IMR-90 (cell line): ENCODE measurements around the gene KRT79. TPM values are rescaled to one million over a fixed set of nuclear protein-coding genes. Genes with fewer than 3 reads are reported as not detected.

ENCODE experiments used
- ATAC-seq: fragments of 200-7000 bp; cut with Tn5 transposase; 2 replicates; pipeline ENCODE4 v1.9.1; 2020; ENCODE audit warnings: low read depth, mild to moderate bottlenecking, moderate library complexity
- BruUV-seq: library from RNA; stranded (reverse); fragments of 400-500 nt; replicated peaks from 2 replicates; lab custom pipeline; 2021; lab: Mats Ljungman, UMichigan
- CTCF ChIA-PET: fragments of 300-600 bp; formaldehyde crosslinking; extraction: SDS; loops from one replicate; lab custom pipeline; 2021; ENCODE audit warnings: antibody characterized with exemption; lab: Yijun Ruan, JAX
- POLR2A ChIA-PET: fragments of 300-600 bp; sonication (Branson Sonifier 250); formaldehyde crosslinking; loops from one replicate; lab custom pipeline; 2022; ENCODE audit warnings: antibody characterized with exemption; ENCODE audit not compliant: unreplicated experiment; lab: Charles Lee
- DNase-seq: peaks from one replicate; pipeline ENCODE4 v3.0.0; 2013
- H2AFZ ChIP-seq: replicated peaks from 2 replicates; pipeline ENCODE3; 2013; ENCODE audit warnings: low read length, mild to moderate bottlenecking; ENCODE audit not compliant: poor library complexity
- H2AK5ac ChIP-seq: 2 replicates; pipeline ENCODE4 v1.6.1; 2013; ENCODE audit warnings: low read depth, low read length, inconsistent platforms
- H2AK9ac ChIP-seq: replicated peaks from 2 replicates; pipeline ENCODE3; 2013; ENCODE audit warnings: mild to moderate bottlenecking, low read depth, low read length, moderate library complexity; ENCODE audit not compliant: poor library complexity
- H2BK120ac ChIP-seq: 2 replicates; pipeline ENCODE4 v1.6.1; 2013; ENCODE audit warnings: low read depth, low read length, inconsistent platforms
- H2BK15ac ChIP-seq: 3 replicates; pipeline ENCODE4 v1.6.1; 2013; ENCODE audit warnings: low read depth, low read length, inconsistent platforms
- H2BK20ac ChIP-seq: 2 replicates; pipeline ENCODE4 v1.6.1; 2013; ENCODE audit warnings: low read depth, mild to moderate bottlenecking, inconsistent platforms, low read length, moderate library complexity
- H2BK5ac ChIP-seq: 2 replicates; pipeline ENCODE4 v1.6.1; 2013; ENCODE audit warnings: mild to moderate bottlenecking, low read depth, low read length, inconsistent platforms; ENCODE audit not compliant: poor library complexity, severe bottlenecking
- H3K14ac ChIP-seq: replicated peaks from 2 replicates; pipeline ENCODE4 v1.6.1; 2013; ENCODE audit warnings: low read depth, low read length, inconsistent platforms
- H3K18ac ChIP-seq: 2 replicates; pipeline ENCODE4 v1.6.1; 2013; ENCODE audit warnings: low read depth, low read length, control low read depth
- H3K23ac ChIP-seq: 2 replicates; pipeline ENCODE4 v1.6.1; 2013; ENCODE audit warnings: low read depth, low read length, inconsistent platforms
- H3K27ac ChIP-seq: 2 replicates; pipeline ENCODE4 v1.5.1; 2013; ENCODE audit warnings: mild to moderate bottlenecking, control low read depth, low read length; ENCODE audit not compliant: insufficient read depth
- H3K27me3 ChIP-seq: 2 replicates; pipeline ENCODE4 v1.6.1; 2013; ENCODE audit warnings: low read length; ENCODE audit not compliant: control insufficient read depth, insufficient read depth
- H3K36me3 ChIP-seq: 2 replicates; pipeline ENCODE4 v1.6.1; 2013; ENCODE audit warnings: low read length, mixed read lengths; ENCODE audit not compliant: control insufficient read depth, insufficient read depth
- H3K4ac ChIP-seq: 2 replicates; pipeline ENCODE4 v1.6.1; 2013; ENCODE audit warnings: low read depth, low read length, inconsistent platforms
- H3K4me1 ChIP-seq: 2 replicates; pipeline ENCODE4 v1.6.1; 2013; ENCODE audit warnings: low read length, mixed read lengths; ENCODE audit not compliant: control insufficient read depth, insufficient read depth
- H3K4me2 ChIP-seq: 2 replicates; pipeline ENCODE4 v1.6.1; 2013; ENCODE audit warnings: low read depth, mild to moderate bottlenecking, control low read depth, low read length, moderate library complexity
- H3K4me3 ChIP-seq: 2 replicates; pipeline ENCODE4 v1.5.1; 2013; ENCODE audit warnings: low read depth, mild to moderate bottlenecking, control low read depth, low read length, moderate library complexity; ENCODE audit not compliant: insufficient read depth
- H3K56ac ChIP-seq: 2 replicates; pipeline ENCODE4 v1.6.1; 2013; ENCODE audit warnings: low read length, inconsistent platforms; ENCODE audit not compliant: insufficient read depth; ENCODE audit errors: extremely low read depth
- H3K79me1 ChIP-seq, 2 experiments: 2 replicates each; pipeline ENCODE4 v1.6.1; 2013; ENCODE audit warnings: low read length in 2 of 2, inconsistent platforms in 1 of 2, low read depth in 1 of 2
- H3K9ac ChIP-seq: 2 replicates; pipeline ENCODE4 v1.6.1; 2013; ENCODE audit warnings: low read depth, low read length, control low read depth
- H3K9me1 ChIP-seq: 2 replicates; pipeline ENCODE4 v1.6.1; 2013; ENCODE audit warnings: low read length, inconsistent platforms; ENCODE audit not compliant: insufficient read depth
- H3K9me3 ChIP-seq: 2 replicates; pipeline ENCODE4 v1.6.1; 2013; ENCODE audit warnings: low read length; ENCODE audit not compliant: control insufficient read depth, insufficient read depth
- H4K20me1 ChIP-seq: 2 replicates; pipeline ENCODE4 v1.6.1; 2013; ENCODE audit warnings: low read length, inconsistent platforms; ENCODE audit not compliant: insufficient read depth
- H4K5ac ChIP-seq: 2 replicates; pipeline ENCODE4 v1.6.1; 2013; ENCODE audit warnings: mild to moderate bottlenecking, low read depth, low read length, control low read depth
- H4K8ac ChIP-seq, 2 experiments: 2 replicates each; pipeline ENCODE4 v1.6.1; 2013; ENCODE audit warnings: low read depth in 2 of 2, low read length in 2 of 2, control low read depth in 1 of 2, inconsistent platforms in 1 of 2
- H4K91ac ChIP-seq: 2 replicates; pipeline ENCODE4 v1.6.1; 2013; ENCODE audit warnings: low read depth, low read length, inconsistent platforms; ENCODE audit not compliant: insufficient read depth
- BHLHE40 ChIP-seq: fragments of 150-350 bp; IDR thresholded peaks from 2 replicates; pipeline ENCODE4 v1.6.1; 2016; ENCODE audit warnings: mild to moderate bottlenecking, low read depth, low read length
- CEBPB ChIP-seq: IDR thresholded peaks from 2 replicates; pipeline ENCODE4 v1.6.1; 2012; ENCODE audit warnings: low read depth, low read length, improper control_type of control experiment
- MAFK ChIP-seq: IDR thresholded peaks from 2 replicates; pipeline ENCODE4 v1.6.1; 2012; ENCODE audit warnings: low read depth, low read length, improper control_type of control experiment
- MXI1 ChIP-seq: IDR thresholded peaks from 2 replicates; pipeline ENCODE4 v1.6.1; 2012; ENCODE audit warnings: low read depth, mild to moderate bottlenecking, low read length, moderate library complexity, borderline replicate concordance
- NFE2L2 ChIP-seq: fragments of 150-350 bp; IDR thresholded peaks from 2 replicates; pipeline ENCODE4 v1.6.1; 2016; ENCODE audit warnings: low read depth, mild to moderate bottlenecking, low read length
- POLR2A ChIP-seq: IDR thresholded peaks from 2 replicates; pipeline ENCODE4 v1.6.1; 2012; ENCODE audit warnings: mild to moderate bottlenecking, low read depth, low read length
- RCOR1 ChIP-seq: IDR thresholded peaks from 2 replicates; pipeline ENCODE4 v1.6.1; 2012; ENCODE audit warnings: mild to moderate bottlenecking, low read length, improper control_type of control experiment; ENCODE audit not compliant: insufficient replicate concordance
- RFX5 ChIP-seq: IDR thresholded peaks from 2 replicates; pipeline ENCODE4 v1.8.0; 2012; ENCODE audit warnings: low read depth, mild to moderate bottlenecking, low read length, moderate library complexity
- SMC3 ChIP-seq: fragments of 150-350 bp; IDR thresholded peaks from 2 replicates; pipeline ENCODE4 v1.6.1; 2016; ENCODE audit warnings: low read depth, mild to moderate bottlenecking, antibody characterized with exemption, low read length, moderate library complexity
- WGBS, 2 experiments: methylation state at CpG; one replicate each; pipeline versions ENCODE4 v1.1.5 to v1.1.7; 2013; ENCODE audit warnings: missing lambda C conversion rate in 2 of 2; ENCODE audit not compliant: insufficient read length in 1 of 2; ENCODE audit errors: extremely low coverage in 2 of 2; 5-methylcytosine and 5-hydroxymethylcytosine counted together
- dilution Hi-C: fragments of 300-500 bp; cut with HindIII; formaldehyde crosslinking; loops from one replicate; pipeline ENCODE4 v1.14.3; 2018; ENCODE audit warnings: low sequenced_read_pairs; ENCODE audit not compliant: unreplicated experiment
- in situ Hi-C: fragments of 300-500 bp; cut with MboI; formaldehyde crosslinking; loops from 3 replicates; pipeline ENCODE4 v1.14.3; 2019; ENCODE audit warnings: low sequenced_read_pairs, inconsistent platforms, mixed read lengths
- intact Hi-C: fragments of 100-400 bp; cut with micrococcal nuclease; formaldehyde crosslinking; loops from 2 replicates; pipeline ENCODE4 v1.10.0; 2022
- polyA plus RNA-seq, 3 experiments: library from polyadenylated mRNA; depleted of rRNA; stranded (reverse); fragments of >200 nt; gene quantifications; 2 replicates each; pipeline ENCODE4 v1.2.3, GENCODE V29; 2012; ENCODE audit warnings: low replicate concordance in 1 of 3
- total RNA-seq: library from RNA; depleted of rRNA; stranded (reverse); fragments of >200 nt; gene quantifications from 2 replicates; pipeline ENCODE4 v1.2.3, GENCODE V29; 2012
- TF ChIP-seq, protein P1 (sequence below): fragments of 150-350 bp; IDR thresholded peaks from 2 replicates; pipeline ENCODE4 v1.6.1; 2017; ENCODE audit warnings: mild to moderate bottlenecking, antibody characterized with exemption, low read length, low read depth
- TF ChIP-seq, protein P2 (sequence below): fragments of 150-350 bp; IDR thresholded peaks from 2 replicates; pipeline ENCODE4 v1.6.1; 2016; ENCODE audit warnings: low read depth, mild to moderate bottlenecking, low read length, moderate library complexity, borderline replicate concordance
- TF ChIP-seq, protein P3 (sequence below): conservative IDR thresholded peaks from 2 replicates; pipeline ENCODE4 v1.5.1; 2012; ENCODE audit warnings: mild to moderate bottlenecking, low read depth, low read length, improper control_type of control experiment

The KRT79 gene
- total and polyA plus RNA-seq, 2 of the 4 experiments (the other 2 are of a cell fraction), result under 0.01 to 0.24 TPM

DNA sequence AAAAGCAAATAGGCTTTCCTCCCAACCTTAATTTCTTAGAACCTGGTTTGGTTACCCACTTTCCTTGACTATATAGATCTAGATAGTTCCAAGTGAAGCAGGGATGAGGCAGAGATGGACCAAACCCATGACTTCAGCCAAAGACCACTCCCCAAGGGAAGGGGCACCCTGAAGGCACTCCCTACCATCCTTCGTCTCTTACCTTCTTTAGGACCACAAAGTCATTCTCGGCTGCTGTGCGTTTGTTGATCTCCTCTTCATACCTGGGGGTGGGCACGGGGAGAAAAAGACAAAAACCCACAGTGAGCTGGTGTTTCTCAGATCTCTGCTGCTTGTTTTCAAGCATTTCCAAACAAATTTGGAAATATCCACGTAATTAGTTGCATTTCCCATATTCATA, 23.6 kb downstream of the KRT79 start:
- Histone ChIP-seq H3K14ac (no peak overlapping the region), H3K27me3 (peaks cover 44% of the 10 kb centered on the region), H2AK9ac (no peak overlapping the region), H4K8ac (no peak overlapping the region), H4K5ac (no peak overlapping the region), H2AK5ac (no peak overlapping the region), H3K9me3 (no peaks in the 10 kb centered on the region), H3K18ac (no peak overlapping the region), H2BK15ac (no peak overlapping the region), H2AFZ (no peak overlapping the region), H3K27ac (no peak overlapping the region), H3K9me1 (no peaks in the 10 kb centered on the region), H4K91ac (no peak overlapping the region), H3K4ac (no peak overlapping the region), H2BK5ac (no peak overlapping the region), H2BK120ac (no peak overlapping the region), H3K56ac (no peak overlapping the region), H4K20me1 (no peaks in the 10 kb centered on the region), H3K4me2 (no peak overlapping the region), H3K4me1 (peaks cover 6% of the 10 kb centered on the region), H3K23ac (no peak overlapping the region), H3K4me3 (no peak overlapping the region), H3K79me1 (no peaks in the 10 kb centered on the region), H3K36me3 (no peaks in the 10 kb centered on the region), H2BK20ac (no peak overlapping the region), H3K9ac (no peak overlapping the region)
- POLR2A ChIA-PET, result no interaction called here
- ATAC-seq (no peak), DNase-seq (no peak)
- in situ Hi-C loops (no loop called here), dilution Hi-C loops (no loop called here), intact Hi-C loops (no loop called here)
- no TSS peak for BruUV-seq
- no CpG with 5 or more reads among the region's 5 CpGs for WGBS, 2 experiments
- TF ChIP-seq, protein P1, sequence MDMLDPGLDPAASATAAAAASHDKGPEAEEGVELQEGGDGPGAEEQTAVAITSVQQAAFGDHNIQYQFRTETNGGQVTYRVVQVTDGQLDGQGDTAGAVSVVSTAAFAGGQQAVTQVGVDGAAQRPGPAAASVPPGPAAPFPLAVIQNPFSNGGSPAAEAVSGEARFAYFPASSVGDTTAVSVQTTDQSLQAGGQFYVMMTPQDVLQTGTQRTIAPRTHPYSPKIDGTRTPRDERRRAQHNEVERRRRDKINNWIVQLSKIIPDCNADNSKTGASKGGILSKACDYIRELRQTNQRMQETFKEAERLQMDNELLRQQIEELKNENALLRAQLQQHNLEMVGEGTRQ, result no peak
- TF ChIP-seq CEBPB (no peak), SMC3 (no peak), MXI1 (no peak), BHLHE40 (no peak), RCOR1 (no peak), MAFK (no peak), RFX5 (no peak), NFE2L2 (no peak), POLR2A (no peak)
- TF ChIP-seq, protein P2, sequence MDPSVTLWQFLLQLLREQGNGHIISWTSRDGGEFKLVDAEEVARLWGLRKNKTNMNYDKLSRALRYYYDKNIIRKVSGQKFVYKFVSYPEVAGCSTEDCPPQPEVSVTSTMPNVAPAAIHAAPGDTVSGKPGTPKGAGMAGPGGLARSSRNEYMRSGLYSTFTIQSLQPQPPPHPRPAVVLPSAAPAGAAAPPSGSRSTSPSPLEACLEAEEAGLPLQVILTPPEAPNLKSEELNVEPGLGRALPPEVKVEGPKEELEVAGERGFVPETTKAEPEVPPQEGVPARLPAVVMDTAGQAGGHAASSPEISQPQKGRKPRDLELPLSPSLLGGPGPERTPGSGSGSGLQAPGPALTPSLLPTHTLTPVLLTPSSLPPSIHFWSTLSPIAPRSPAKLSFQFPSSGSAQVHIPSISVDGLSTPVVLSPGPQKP, result no peak
- TF ChIP-seq, protein P3, sequence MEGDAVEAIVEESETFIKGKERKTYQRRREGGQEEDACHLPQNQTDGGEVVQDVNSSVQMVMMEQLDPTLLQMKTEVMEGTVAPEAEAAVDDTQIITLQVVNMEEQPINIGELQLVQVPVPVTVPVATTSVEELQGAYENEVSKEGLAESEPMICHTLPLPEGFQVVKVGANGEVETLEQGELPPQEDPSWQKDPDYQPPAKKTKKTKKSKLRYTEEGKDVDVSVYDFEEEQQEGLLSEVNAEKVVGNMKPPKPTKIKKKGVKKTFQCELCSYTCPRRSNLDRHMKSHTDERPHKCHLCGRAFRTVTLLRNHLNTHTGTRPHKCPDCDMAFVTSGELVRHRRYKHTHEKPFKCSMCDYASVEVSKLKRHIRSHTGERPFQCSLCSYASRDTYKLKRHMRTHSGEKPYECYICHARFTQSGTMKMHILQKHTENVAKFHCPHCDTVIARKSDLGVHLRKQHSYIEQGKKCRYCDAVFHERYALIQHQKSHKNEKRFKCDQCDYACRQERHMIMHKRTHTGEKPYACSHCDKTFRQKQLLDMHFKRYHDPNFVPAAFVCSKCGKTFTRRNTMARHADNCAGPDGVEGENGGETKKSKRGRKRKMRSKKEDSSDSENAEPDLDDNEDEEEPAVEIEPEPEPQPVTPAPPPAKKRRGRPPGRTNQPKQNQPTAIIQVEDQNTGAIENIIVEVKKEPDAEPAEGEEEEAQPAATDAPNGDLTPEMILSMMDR, result no peak
- CTCF ChIA-PET, result interaction anchor here (0.6 kb wide), 1 partner anchor 21 kb away, joined by 4 read pairs; no protein-coding TSS in a partner anchor
